HG03558 (cell line): Measurements from ENCODE around the gene TBC1D30.
"Not testable (repeated sequence)": the region's sequence is repeated elsewhere in the genome, so short reads cannot be mapped to it uniquely, and the experiment has no call there.

Experiments used
- ATAC-seq: cut with Tn5 transposase; IDR thresholded peaks from one replicate; pipeline ENCODE4 v1.9.1; 2021; ENCODE audit warnings: moderate number of reproducible peaks; ENCODE audit not compliant: unreplicated experiment; ENCODE audit errors: extremely low read depth

Gene TBC1D30

DNA sequence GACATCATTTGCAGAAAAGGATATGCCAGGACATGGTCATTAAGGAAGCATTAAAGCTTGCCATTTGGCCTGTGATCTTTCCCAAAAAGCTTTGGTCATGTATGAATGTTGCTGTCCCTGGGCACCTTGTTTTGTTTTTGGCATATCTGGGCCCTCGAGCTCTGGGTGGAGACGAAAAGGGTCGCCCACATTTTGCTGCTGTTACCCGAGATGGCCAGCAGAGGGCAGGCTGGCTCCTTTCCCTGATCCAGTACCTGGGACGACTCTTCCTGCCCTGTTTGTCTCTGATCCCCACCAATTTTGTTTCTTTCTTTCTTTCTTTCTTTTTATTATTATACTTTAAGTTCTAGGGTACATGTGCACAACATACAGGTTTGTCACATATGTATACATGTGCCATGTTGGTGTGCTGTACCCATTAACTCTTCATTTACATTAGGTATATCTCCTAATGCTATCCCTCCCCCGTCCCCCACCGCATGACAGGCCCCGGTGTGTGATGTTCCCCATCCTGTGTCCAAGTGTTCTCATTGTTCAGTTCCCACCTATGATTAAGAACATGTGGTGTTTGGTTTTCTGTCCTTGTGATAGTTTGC lies 22.2 kb upstream of the TBC1D30 start:
- not testable (repeated sequence) for ATAC-seq

DNA sequence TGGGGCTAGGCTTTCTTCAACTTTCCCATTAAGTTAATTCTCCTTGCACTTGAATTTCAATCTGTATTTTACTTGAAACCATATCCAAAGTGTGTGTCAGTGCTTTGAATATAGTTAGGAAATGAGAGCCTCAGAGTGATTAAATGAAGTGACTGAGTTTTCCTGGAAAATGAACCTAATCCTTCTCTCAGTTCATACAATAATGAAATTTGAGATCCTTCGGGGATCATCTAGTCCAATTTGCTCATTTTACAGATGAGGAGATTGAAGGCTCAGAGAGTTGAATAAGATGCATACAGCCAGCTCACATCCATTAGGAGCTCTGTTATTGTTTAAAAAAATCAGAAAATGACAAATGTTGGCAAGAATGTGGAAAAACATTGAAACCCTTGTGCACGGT lies 18.3 kb upstream of the TBC1D30 start:
- ATAC-seq: no peak

DNA sequence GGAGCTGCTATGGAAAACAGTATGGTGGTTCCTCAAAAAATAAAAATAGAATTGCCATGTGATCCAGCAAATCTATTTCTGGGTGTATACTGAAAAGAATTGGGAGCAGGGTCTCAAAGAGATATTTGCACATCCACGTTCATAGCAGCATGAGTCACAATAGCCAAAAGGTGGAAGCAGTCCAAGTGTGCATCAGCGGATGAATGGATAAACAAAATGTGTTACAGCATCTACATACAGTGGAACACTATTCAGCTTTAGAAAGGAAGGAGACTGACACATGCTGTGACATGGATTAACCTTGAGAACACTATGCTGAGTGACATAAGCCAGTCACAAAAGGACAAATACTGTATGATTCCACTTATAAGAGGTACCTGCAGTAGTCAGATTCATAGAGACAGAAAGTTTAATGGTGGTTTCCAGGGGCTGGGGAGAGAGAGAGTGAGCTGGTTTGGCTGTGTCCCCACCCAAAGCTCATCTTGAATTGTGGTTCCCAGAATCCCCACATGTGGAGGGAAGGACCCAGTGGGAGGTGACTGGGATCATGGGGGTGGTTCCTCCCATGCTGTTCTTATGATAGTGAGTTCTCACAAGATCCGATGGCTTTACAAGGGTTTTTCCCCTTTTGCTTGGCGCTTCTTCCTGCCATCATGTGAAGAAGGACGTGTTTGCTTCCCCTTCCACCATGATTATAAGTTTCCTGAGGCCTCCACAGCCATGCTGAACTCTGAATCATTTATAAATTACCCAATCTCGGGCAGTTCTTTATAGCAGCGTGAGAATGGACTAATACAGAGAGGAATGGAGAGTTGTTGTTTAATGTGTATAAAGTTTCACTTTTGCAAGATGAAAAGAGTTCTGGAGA lies 17.6 kb upstream of the TBC1D30 start:
- ATAC-seq: no peak

DNA sequence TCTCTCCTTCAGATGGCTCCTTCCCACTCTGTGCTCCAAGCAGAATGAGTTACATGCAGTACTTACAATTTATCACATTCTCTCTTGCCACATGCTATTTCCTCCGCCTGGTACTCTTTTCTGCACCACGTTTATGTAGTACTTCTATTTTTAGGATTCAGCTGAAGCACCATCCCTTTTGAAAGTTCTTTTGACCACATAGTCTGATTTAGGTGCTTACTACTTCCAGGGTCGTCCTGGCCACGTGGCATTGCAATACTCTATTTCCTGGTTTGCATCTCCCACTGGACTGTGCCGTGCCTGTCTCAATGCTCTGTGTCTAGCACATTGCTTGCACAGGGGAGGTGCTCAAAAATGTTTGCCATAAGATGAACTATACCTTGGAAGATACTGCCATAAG lies 16.3 kb upstream of the TBC1D30 start:
- ATAC-seq: no peak

DNA sequence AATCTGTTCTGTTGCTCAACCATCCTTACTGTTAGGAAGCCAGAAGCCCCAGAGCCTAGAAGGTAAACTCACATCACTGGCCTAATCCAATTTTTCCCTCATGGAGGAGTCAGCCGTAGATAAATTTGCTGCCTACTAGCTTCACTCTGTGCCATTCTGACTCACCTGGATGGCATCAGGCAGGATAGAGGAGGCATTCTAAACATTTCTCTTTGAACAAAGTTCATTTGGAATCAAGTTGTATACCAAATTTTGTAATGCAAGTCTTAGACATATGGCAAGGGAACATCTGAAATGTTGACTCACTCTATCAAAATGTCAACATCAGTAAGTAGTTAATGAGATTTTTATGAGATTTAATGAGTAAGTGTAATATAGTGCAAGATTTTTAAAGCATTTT lies 13.6 kb upstream of the TBC1D30 start:
- ATAC-seq: no peak

DNA sequence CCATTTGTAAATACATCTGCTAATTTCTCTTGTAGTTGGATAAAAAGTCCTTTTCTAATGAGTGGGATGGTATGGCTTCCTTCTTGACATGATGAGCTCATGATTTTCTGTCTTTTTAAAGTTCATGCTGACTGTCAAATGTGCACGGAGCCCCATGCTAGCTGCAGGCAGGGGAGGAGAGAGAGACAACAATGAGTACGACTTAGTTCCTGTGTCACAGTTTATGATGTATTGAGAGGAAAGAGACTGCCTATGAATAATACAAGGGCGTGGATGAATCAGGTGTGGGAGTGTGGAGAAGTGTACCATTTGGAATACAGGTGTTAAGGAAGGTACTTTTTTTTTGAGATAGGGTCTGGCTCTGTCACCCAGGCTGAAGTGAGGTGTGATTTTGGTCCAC lies 10.7 kb upstream of the TBC1D30 start:
- ATAC-seq: no peak

DNA sequence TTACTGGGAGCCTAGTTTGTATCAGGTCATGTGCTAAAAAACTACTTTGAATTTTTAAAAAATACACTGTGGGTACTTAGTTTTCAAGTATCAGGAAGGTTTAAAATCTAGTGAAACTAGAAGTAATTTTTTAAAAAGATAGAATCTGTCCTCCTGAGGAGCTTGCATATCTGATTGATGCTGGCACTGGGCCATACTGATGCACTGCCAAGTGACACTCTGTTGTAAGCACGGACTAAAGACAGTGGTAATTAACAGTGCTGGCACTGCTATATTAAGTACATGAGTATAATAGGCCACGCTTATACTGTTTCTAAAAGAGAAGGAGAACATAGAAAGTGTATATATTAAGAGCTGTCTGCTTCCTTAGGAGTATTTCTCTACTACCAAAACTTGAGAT lies 10.0 kb upstream of the TBC1D30 start:
- ATAC-seq: no peak

DNA sequence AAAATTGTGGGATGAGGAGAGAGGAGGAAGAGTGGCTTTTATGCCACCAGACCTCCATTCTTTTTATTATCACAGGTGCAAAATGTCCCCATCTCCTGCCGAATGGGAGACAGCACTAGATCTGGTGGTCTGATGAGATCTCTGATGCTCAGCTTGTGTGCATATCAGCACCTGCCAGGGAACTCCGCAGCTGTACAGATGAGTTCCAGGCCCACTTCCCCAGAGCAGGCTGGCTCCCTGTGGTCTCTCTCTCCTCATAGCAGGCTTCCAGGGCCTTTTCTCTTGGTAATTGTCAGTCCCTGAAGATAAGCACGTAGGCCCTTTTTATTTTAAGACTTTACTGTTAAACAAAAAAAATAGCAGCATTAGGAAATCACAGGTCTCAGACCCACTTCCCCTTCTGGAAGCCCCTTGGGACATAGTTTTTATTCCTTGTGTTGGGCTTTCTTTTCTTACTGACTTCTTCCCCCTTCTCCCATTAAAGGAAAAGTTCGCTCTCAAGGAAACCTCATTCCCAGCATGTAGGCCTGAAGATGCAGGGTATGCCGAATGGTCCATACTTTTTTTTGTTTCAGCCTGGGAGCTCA lies 4.5 kb upstream of the TBC1D30 start:
- no peak for ATAC-seq

DNA sequence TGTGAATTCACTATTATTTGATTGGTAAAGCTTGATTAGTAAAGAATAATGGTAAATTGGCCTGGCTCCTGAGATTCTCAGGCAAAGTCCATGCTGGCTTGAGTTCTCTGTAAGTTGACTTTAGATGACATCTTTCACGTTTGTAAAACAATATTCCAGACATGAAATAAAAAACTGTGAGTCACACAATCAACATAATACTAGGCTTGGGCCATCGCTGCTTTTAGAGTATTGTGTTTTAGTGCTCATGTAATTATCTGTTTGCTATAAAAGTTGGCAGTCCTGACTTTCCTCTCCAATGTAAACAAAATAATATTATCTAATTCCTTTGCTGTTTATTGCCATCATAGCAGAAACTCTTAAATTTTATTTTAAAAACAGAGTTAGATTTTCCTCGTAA lies 3.9 kb upstream of the TBC1D30 start:
- ATAC-seq: no peak

DNA sequence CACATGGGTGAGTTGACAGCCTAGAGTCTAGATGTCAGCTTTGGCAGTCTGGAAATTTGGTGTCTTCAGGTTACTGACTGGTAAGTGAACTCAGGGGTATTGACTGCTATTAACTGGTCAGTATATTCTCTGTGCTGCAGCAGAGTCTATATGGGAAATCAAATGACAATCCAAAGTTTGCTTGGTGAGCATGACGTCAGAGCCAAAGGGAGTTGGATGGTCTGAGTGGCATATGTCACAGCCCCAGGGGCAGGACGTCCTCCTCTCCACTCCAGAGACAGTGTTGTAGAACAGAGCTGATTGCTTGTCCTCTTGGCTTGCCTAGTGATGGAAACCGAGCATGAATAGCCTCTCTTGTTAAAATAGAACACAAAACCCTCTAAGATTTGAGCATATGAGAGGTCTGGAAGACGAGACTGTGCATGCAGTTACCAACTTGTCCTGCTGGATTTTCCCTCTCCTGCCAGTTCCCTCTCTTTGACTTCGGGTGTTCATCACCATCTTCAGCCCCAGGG lies 3.3 kb upstream of the TBC1D30 start:
- ATAC-seq: no peak

DNA sequence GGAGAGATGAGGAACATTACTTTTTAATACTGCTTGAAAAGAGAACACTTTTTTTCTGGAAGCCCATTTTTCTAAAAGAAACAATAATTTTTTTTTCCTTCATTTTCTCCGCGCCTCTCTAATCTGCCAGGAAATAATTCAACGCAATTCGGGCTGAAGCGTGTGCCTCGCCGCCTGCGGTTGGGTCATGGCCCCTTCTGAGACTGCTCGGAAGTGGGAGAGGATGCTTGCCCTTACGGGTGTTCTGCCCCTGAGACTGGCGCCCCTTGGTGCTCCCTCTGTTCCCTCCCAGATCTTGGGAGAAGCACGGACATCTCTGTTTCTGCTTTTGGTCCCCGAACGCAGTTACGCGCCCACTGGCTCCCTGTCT lies 332 bp upstream of the TBC1D30 start:
- no peak for ATAC-seq

DNA sequence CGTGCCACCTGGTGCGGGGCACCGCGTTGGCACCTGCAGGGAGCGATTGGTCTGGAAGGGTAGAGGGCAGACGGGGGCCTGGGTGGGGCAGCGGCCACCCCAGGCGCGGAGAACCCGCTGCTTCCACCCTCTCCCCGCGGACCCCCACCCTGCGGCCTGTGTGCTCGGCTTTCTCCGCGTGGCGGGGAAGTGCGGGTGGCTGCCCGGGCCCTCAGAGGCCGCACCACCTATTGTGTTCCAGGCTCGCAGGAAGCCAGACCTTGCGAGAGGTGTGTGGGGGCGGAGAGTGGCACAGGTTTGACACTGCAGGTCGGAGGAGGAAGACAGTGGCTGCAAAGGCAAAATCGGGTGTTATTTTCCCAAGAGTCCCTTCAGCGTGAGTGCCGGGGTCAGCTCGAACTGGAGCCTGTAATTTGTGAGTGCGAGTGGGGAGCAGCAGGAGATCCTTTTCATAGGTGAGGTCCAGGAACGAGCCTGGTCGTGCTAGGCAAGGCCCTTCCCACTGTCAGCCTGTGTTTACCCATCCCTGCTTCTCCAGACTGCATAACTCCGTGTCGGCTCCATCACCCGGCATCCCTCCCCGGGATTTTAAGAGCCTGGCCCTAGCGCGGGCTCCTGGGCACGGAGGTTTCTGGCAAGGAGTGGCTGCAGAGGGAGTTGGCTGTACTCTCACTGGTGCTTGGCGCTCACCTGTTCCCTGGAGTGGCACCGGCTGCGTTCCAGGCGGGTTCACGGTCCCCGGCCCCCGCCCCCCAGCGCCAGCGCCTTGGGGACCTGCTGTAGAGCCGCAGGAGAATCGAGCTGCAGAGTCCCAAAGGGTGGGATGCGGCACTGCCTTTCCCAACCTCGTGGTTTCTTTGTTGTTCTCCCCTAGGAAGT lies 935 bp downstream of the TBC1D30 start:
- ATAC-seq: no peak

DNA sequence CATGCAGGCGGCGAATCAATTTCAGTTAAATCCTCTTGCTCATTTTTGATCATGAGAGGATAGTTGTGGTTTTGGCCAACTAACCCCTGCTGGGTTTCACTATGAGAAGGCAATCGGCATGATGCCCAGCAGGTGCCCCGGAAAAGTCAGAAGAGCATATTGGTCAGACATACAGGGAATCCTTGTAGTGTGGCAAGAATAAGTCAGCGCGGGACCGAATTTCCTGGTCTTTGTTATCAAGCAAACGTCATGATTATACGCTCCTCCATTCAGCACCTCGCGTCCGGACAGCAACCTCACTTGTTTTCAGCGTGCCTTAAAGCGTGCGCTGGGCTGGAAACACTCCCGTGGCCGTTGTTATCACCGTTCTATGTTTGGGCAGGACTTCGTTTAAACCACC lies 1.8 kb downstream of the TBC1D30 start:
- ATAC-seq: no peak

DNA sequence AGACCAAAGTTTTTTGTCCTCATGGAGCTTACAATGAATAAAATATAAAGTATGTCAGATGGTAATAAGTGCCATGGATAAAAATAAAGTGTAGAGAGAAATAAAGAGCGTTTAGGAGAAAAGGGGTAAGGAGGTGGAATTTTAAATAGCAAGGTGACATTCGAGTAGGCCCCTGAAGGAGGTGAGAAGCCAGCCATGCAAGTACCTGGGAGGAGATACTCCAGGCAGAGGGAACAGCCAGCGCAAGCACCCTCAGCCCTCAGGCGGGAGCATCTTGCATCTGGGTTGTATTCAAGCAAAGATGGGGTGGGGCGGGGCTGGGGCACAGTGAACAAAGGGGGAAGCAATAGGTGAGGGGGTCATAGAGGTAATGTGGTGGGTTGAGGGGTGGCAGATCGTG lies 4.3 kb downstream of the TBC1D30 start:
- no peak for ATAC-seq

DNA sequence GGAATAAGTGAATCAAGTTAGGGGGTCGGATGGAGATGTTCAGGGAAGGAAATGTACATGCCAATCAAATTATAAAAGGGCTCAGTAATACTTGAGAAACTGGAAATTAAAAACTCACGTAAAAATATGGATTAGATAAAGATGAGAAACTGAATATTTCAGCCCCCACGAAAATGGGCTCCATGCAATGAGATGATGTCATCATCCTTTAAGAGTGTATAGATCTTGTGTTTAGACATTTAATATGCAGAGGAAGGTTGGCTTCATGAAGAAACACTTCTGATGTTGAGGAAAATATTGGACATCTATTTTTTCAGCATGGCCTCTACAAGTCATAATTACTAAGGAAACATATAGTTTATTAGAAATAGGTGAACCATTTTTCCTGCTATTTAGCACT lies 9.5 kb downstream of the TBC1D30 start:
- no peak for ATAC-seq

DNA sequence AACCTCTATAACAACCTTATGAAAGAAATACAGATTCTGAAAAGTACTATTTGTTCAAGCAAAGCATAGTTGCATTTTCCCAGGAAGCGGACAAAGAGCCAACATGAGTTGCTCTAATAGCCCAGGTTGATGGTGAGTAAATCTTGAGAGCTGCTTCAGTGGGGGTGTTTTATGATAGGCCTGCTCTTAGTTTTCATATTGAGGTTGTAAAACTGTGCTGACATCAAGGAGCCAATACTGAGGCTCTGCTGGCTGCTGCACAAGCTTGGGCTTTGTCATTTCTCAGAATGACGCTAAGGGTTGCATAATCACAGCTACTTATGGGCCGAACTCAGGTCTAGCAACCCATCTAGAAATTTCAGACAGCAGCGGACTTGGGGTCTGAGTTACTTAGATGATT lies 11.5 kb downstream of the TBC1D30 start:
- ATAC-seq: no peak

DNA sequence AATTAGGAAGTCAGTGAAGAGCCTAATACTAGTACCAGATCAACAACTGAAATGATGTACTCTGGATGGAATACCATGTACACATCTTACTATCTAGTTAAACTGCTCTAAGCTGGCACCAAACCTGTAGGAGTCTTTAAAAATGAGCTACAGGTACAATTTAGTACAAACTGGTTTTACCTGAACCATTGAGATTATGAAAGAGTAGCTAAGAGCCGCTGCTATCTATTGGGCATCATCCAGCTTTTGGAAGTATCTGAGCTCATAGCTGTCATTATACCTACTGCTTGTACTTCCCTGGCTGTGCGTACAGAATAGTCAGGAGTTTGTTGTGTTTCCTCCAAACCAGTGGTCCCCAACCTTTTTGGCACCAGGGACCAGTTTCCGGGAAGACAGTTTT lies 12.4 kb downstream of the TBC1D30 start:
- ATAC-seq: no peak

DNA sequence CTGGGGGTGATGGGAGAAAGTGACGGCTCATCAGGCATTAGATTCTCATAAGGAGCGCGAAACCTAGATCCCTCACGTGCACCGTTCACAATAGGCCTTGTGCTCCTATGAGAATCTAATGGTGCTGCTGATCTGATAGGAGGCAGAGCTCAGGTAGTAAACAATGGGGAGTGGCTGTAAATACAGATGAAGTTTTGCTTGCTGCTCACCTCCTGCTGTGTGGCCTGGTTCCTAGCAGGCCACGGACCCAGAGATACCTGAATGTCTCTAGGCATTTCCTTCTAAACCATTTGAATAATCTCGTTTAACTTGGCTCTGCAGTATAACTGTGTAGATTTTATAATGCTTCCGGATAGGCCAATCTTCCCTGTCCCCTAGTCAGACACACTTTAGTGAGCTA lies 13.0 kb downstream of the TBC1D30 start:
- no peak for ATAC-seq

DNA sequence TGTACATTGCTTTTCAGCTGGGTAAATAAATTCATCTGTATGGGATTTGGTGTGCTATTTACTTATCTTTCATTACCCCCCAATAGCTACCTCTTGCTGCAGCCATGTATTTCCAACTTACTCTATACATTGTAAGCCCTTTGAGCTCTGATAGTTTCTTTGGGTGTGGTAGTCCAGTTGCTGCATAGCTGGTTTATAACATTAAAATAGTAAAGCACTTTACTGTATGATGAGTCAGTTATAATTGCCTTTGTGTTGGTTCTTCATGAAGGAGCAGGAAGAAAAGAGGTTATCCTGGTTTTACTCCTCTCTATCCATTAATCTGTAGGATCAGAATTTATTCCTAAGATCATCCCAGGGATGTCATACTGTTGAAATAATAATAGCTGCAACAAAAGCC lies 15.7 kb downstream of the TBC1D30 start:
- ATAC-seq: no peak

DNA sequence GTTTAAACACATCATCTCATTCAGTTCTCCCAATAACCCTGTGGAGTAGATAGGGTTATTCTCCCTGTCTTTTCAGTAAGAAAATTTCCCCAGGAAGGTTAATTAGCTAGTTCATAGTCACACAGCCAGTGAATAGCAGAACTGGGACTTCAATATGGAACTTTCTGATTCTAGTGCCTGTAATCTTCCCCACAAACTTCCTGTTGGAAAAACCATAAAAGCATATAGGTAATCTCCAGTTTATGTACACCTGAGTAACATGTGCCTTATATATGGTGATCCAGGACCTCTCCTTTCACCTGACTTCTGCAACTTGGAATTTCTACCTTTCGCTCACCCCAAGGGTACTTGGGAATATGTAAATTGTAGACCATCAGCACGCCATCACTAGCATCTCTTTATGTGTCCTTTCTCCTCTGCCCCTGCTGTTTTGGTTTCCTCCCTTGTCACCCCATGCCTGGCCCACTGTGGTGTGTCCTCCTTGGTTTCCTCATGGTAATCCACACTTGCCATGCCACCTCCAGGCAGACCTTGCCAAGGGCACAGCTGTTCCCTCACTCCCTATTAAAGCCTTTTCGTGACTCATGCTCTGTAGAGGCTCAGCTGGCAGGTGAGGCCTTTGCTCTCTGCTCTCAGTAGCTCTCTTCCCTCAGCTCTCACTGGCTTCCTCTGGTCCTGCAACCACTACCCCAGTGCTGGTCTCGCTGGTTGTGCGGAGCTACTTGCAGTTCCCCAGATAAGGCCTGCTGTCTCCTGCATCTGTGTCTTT lies 16.7 kb downstream of the TBC1D30 start:
- ATAC-seq: no peak
